ENCODE data around the gene TAF11L14. TPM values are rescaled to one million over a fixed set of nuclear protein-coding genes. Genes with fewer than 3 reads are reported as not detected.
"Not testable (repeated sequence)": the region's sequence is repeated elsewhere in the genome, so short reads cannot be mapped to it uniquely, and the experiment has no call there.

Gene TAF11L14
- total RNA-seq = not detected

- TF ChIP-seq CTCF (IDR thresholded peaks at IDR 0.05) = no peak
- no peak for DNase-seq (ENCODE audit: low spot score)
Measured at GRCh38 chr5:17634160-17634559, at the start of gene TAF11L14. Gene TAF11L14, plus strand, starts transcription at chr5:17634460.

GRCh38 chr5:17585658-17586057 is 48.6 kb upstream of the TAF11L14 start, which contains the start of gene TAF11L7:
Gene TAF11L7, minus strand, starts transcription at chr5:17585758.
- ATAC-seq (ENCODE audit: low FRiP score); DNase-seq (ENCODE audit: low spot score): not testable (repeated sequence)

More at GRCh38 chr5:17634160-17634559, at the start of gene TAF11L14:
- ATAC-seq (ENCODE audit: low FRiP score) = no peak

- not testable (repeated sequence) for DNase-seq (ENCODE audit: low spot score); ATAC-seq (ENCODE audit: low FRiP score)
Measured at GRCh38 chr5:17590860-17591259, 43.4 kb upstream of the TAF11L14 start, which contains the start of gene TAF11L8. Gene TAF11L8, minus strand, starts transcription at chr5:17590960.

- not testable (repeated sequence) for DNase-seq (ENCODE audit: low spot score); ATAC-seq (ENCODE audit: low FRiP score)
Measured at GRCh38 chr5:17594255-17594654, 40.0 kb upstream of the TAF11L14 start, which contains the start of gene TAF11L9. Gene TAF11L9, minus strand, starts transcription at chr5:17594394.

- not testable (repeated sequence) for DNase-seq (ENCODE audit: low spot score); ATAC-seq (ENCODE audit: low FRiP score)
Measured at GRCh38 chr5:17597728-17598127, 36.5 kb upstream of the TAF11L14 start, which contains the start of gene TAF11L10. Gene TAF11L10, minus strand, starts transcription at chr5:17597828.

GRCh38 chr5:17603880-17604279 is 30.4 kb upstream of the TAF11L14 start, which contains the start of gene TAF11L11:
Gene TAF11L11, plus strand, starts transcription at chr5:17604183.
- not testable (repeated sequence) for ATAC-seq (ENCODE audit: low FRiP score); DNase-seq (ENCODE audit: low spot score)

GRCh38 chr5:17604951-17605350 is 29.3 kb upstream of the TAF11L14 start:
- no peak for TF ChIP-seq CTCF (IDR thresholded peaks at IDR 0.05)
- no peak for DNase-seq (ENCODE audit: low spot score)
- ATAC-seq (ENCODE audit: low FRiP score) = no peak

GRCh38 chr5:17607461-17607860 is 26.8 kb upstream of the TAF11L14 start:
- not testable (repeated sequence) for ATAC-seq (ENCODE audit: low FRiP score); DNase-seq (ENCODE audit: low spot score)

GRCh38 chr5:17610092-17610491 is 24.2 kb upstream of the TAF11L14 start, which contains the start of gene TAF11L12:
Gene TAF11L12, plus strand, starts transcription at chr5:17610392.
- DNase-seq (ENCODE audit: low spot score); ATAC-seq (ENCODE audit: low FRiP score): not testable (repeated sequence)

GRCh38 chr5:17614872-17615605 is 19.2 kb upstream of the TAF11L14 start:
- no peak for TF ChIP-seq CTCF (IDR thresholded peaks at IDR 0.05)
- DNase-seq (ENCODE audit: low spot score) (no peak), ATAC-seq (ENCODE audit: low FRiP score) (no peak)

GRCh38 chr5:17619354-17619753 is 14.9 kb upstream of the TAF11L14 start:
- no peak for TF ChIP-seq CTCF (IDR thresholded peaks at IDR 0.05)
- ATAC-seq (ENCODE audit: low FRiP score) = no peak
- DNase-seq (ENCODE audit: low spot score) = no peak
